PC-3 (cell line): ENCODE data around the gene UNC119B. TPM values are rescaled to one million over a fixed set of nuclear protein-coding genes. Genes with fewer than 3 reads are reported as not detected.

Source experiments
- ATAC-seq: fragments of 200-7000 bp; cut with Tn5 transposase; 2 replicates; pipeline ENCODE4 v1.9.1; 2020; ENCODE audit warnings: mild to moderate bottlenecking, moderate library complexity
- BruUV-seq: library from RNA; stranded (reverse); fragments of 400-500 nt; replicated peaks from 2 replicates; lab custom pipeline; 2021; lab: Mats Ljungman, UMichigan
- CTCF ChIA-PET: fragments of 300-600 bp; sonication (Branson Sonifier 250); formaldehyde crosslinking; loops from one replicate; lab custom pipeline; 2022; ENCODE audit warnings: antibody characterized with exemption; lab: Charles Lee
- POLR2A ChIA-PET: fragments of 300-600 bp; sonication (Branson Sonifier 250); formaldehyde crosslinking; loops from one replicate; lab custom pipeline; 2022; ENCODE audit warnings: antibody characterized with exemption; ENCODE audit not compliant: unreplicated experiment; lab: Charles Lee
- DNase-seq: peaks from one replicate; pipeline ENCODE4 v3.0.0-alpha.2; 2015
- H2AFZ ChIP-seq: fragments of 300-600 bp; sonication (generic); 2 replicates; pipeline ENCODE4 v1.6.0; 2016; ENCODE audit warnings: antibody characterized with exemption, low read length
- H3F3A ChIP-seq: fragments of 300-600 bp; sonication (generic); one replicate; pipeline ENCODE4 v1.6.0; 2017; ENCODE audit warnings: antibody characterized with exemption, low read length, control low read depth, mild to moderate bottlenecking; ENCODE audit not compliant: unreplicated experiment
- H3K27ac ChIP-seq: fragments of 300-600 bp; sonication (generic); 2 replicates; pipeline ENCODE4 v1.5.1; 2016; ENCODE audit warnings: mild to moderate bottlenecking, low read length
- H3K27me3 ChIP-seq: fragments of 300-600 bp; sonication (generic); 2 replicates; pipeline ENCODE4 v1.6.1; 2016; ENCODE audit warnings: low read length, mixed read lengths
- H3K36me3 ChIP-seq: fragments of 300-600 bp; sonication (generic); 2 replicates; pipeline ENCODE4 v1.6.1; 2016; ENCODE audit warnings: low read depth, mixed run types, low read length, mixed read lengths
- H3K4me1 ChIP-seq: fragments of 300-600 bp; sonication (generic); 2 replicates; pipeline ENCODE4 v1.5.1; 2016; ENCODE audit warnings: low read length; ENCODE audit not compliant: insufficient read depth
- H3K4me2 ChIP-seq: fragments of 300-600 bp; sonication (generic); 2 replicates; pipeline ENCODE4 v1.6.0; 2016; ENCODE audit warnings: low read length
- H3K4me3 ChIP-seq: fragments of 300-600 bp; sonication (generic); 2 replicates; pipeline ENCODE4 v1.5.1; 2016; ENCODE audit warnings: mild to moderate bottlenecking, low read length, mixed read lengths
- H3K79me2 ChIP-seq: fragments of 300-600 bp; sonication (generic); 2 replicates; pipeline ENCODE4 v1.6.1; 2017; ENCODE audit warnings: low read length, mixed read lengths
- H3K9ac ChIP-seq: fragments of 300-600 bp; sonication (generic); 2 replicates; pipeline ENCODE4 v1.6.0; 2016; ENCODE audit warnings: mild to moderate bottlenecking, low read length
- H3K9me2 ChIP-seq: fragments of 300-600 bp; sonication (generic); replicated peaks from 2 replicates; pipeline ENCODE4 v1.6.1; 2016; ENCODE audit warnings: mixed run types, low read length, mixed read lengths
- H3K9me3 ChIP-seq: fragments of 300-600 bp; sonication (generic); 2 replicates; pipeline ENCODE4 v1.6.1; 2016; ENCODE audit warnings: low read length, mixed read lengths
- H4K20me1 ChIP-seq: fragments of 300-600 bp; sonication (generic); 2 replicates; pipeline ENCODE4 v1.6.1; 2016; ENCODE audit warnings: low read length, mixed read lengths
- EZH2 ChIP-seq: fragments of 300-600 bp; sonication (generic); IDR thresholded peaks from one replicate; pipeline ENCODE4 v1.6.1; 2017; ENCODE audit warnings: antibody characterized with exemption, mild to moderate bottlenecking, low read length; ENCODE audit not compliant: unreplicated experiment
- EZH2phosphoT487 ChIP-seq: fragments of 300-600 bp; sonication (generic); IDR thresholded peaks from 2 replicates; pipeline ENCODE4 v1.6.1; 2018; ENCODE audit warnings: mild to moderate bottlenecking, antibody characterized with exemption, low read length, borderline replicate concordance
- intact Hi-C: fragments of 100-400 bp; cut with micrococcal nuclease; formaldehyde crosslinking; loops from 2 replicates; pipeline ENCODE4 v1.9.0; 2023
- total RNA-seq: library from RNA; depleted of rRNA; stranded (reverse); fragments of >200 nt; gene quantifications from 2 replicates; pipeline ENCODE4 v1.2.3, GENCODE V29; 2014
- TF ChIP-seq, protein P1 (sequence below): fragments of 300-600 bp; sonication (generic); conservative IDR thresholded peaks from 2 replicates; pipeline ENCODE4 v1.5.1; 2017; ENCODE audit warnings: antibody characterized with exemption, low read depth, mild to moderate bottlenecking, low read length

The UNC119B gene
- total RNA-seq, 1 experiment from 2014 or later: 15.9 TPM

DNA sequence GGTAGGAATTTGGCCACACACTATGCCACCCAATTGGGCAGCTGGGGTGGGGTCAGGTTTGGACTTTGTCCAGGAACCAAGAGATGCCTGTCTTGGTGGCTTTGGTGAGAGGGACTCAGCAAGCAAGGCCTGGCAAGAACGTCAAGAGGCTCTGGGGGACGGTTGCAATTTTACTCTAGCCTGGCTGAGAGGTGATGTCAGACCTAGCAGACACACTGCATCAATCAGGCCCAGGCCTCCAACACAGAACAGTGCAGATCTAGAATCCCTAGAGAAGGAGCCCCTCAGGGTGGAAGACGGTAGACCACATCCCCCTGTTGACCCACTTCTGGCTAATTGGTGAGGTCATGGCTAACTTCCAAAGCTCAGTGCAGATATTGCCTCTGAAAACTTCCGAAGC is 1.6 kb upstream of the UNC119B start:
- Histone ChIP-seq H3K4me1 (peaks cover 25% of the 10 kb centered on the region), H3K36me3 (peaks cover 8% of the 10 kb centered on the region), H3K9me2 (no peaks in the 10 kb centered on the region), H3K9ac (no peak overlapping the region), H3K4me2 (no peak overlapping the region), H3K79me2 (peaks cover 25% of the 10 kb centered on the region), H3K27me3 (no peaks in the 10 kb centered on the region), H3F3A (peaks cover 5% of the 10 kb centered on the region), H3K9me3 (no peaks in the 10 kb centered on the region), H3K27ac (no peak overlapping the region), H4K20me1 (no peaks in the 10 kb centered on the region), H3K4me3 (no peak overlapping the region), H2AFZ (no peak overlapping the region)
- TF ChIP-seq EZH2phosphoT487 (no peak), EZH2 (no peak)
- TF ChIP-seq, protein P1, sequence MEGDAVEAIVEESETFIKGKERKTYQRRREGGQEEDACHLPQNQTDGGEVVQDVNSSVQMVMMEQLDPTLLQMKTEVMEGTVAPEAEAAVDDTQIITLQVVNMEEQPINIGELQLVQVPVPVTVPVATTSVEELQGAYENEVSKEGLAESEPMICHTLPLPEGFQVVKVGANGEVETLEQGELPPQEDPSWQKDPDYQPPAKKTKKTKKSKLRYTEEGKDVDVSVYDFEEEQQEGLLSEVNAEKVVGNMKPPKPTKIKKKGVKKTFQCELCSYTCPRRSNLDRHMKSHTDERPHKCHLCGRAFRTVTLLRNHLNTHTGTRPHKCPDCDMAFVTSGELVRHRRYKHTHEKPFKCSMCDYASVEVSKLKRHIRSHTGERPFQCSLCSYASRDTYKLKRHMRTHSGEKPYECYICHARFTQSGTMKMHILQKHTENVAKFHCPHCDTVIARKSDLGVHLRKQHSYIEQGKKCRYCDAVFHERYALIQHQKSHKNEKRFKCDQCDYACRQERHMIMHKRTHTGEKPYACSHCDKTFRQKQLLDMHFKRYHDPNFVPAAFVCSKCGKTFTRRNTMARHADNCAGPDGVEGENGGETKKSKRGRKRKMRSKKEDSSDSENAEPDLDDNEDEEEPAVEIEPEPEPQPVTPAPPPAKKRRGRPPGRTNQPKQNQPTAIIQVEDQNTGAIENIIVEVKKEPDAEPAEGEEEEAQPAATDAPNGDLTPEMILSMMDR: no peak
- CTCF ChIA-PET: no interaction called here
- ATAC-seq: no peak
- POLR2A ChIA-PET: interaction anchor here (1.0 kb wide), 1 partner anchor 170 kb away, joined by 3 read pairs; no protein-coding TSS in a partner anchor
- no peak for DNase-seq
- BruUV-seq: no TSS peak
- intact Hi-C loops: no loop called here

DNA sequence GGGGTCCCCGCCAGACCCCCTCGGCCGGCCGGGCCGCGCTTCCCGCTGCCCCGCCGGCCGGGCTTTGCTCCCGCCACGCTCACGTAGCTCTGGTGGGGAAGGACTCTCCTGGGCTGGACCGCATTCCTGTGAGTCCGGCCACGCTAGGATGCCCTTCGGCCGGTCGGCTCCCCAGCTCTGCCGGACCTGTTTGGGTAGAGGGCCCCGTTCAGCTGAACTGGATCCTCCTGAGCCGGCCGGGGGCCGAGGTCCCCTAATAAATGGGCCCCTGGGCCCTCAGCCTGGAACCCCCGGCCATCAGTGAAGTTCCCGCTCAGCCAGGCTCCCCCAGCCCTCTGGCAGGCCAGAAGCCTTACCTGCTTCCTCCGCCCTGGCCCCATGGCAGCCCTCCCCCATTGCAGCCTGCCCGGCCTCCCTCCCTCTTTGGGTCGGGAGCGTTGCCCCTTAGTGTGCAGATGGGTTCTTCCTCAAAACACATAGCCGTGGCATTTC is 593 bp downstream of the UNC119B start:
- BruUV-seq: no TSS peak
- peaks cover 25% of the 10 kb centered on the region for H3K79me2 ChIP-seq
- POLR2A ChIA-PET: interaction anchor here (0.6 to 0.7 kb wide), 3 partner anchors 17 to 130 kb away, joined by 3 to 21 read pairs (median 10); partner anchors contain the start of gene POP5

More for the DNA sequence above, 593 bp downstream of the UNC119B start:
- H3K4me1 ChIP-seq: peaks cover 21% of the 10 kb centered on the region
- H3K27me3 ChIP-seq: no peaks in the 10 kb centered on the region
- H3K9me3 ChIP-seq: no peaks in the 10 kb centered on the region
- no peak for TF ChIP-seq EZH2
- TF ChIP-seq EZH2phosphoT487: no peak
- TF ChIP-seq, protein P1: no peak
- peak overlapping the region; percentile 92 for H3K9ac ChIP-seq
- intact Hi-C loops: loop anchor here (1.0 to 5.0 kb wide), 4 partner anchors 22 to 261 kb away; partner anchors contain the start of gene SPPL3
- peak overlapping the region; percentile 83 for H3K4me3 ChIP-seq
- no peaks in the 10 kb centered on the region for H4K20me1 ChIP-seq
- H3K27ac ChIP-seq: 0 out of 2 replicates have a peak overlapping the region, but pooled peaks have one; percentile 9
- H3K4me2 ChIP-seq: peak overlapping the region; percentile 96
- H3F3A ChIP-seq: peaks cover 6% of the 10 kb centered on the region
- no peak for DNase-seq
- no peaks in the 10 kb centered on the region for H3K9me2 ChIP-seq
- H2AFZ ChIP-seq: peak overlapping the region; percentile 77
- peak; percentile 45 for ATAC-seq
- H3K36me3 ChIP-seq: peaks cover 13% of the 10 kb centered on the region; the same call in 1 of the 2 replicates
- CTCF ChIA-PET: interaction anchor here (1.0 kb wide), 1 partner anchor 62 kb away, joined by 5 read pairs; no protein-coding TSS in a partner anchor
